Right lobe of liver (tissue), 4 donors: Measurements from ENCODE around the gene ZFP14.
A peak's percentile ranks its signal among the peaks of the same experiment; 100 is the strongest.
"Not testable (repeated sequence)": the region's sequence is repeated elsewhere in the genome, so short reads cannot be mapped to it uniquely, and the experiment has no call there.

Experiments used
- CTCF ChIP-seq, 4 donors: fragments of 200-600 bp in 3 of 4; fragments of 450-650 bp in 1 of 4; IDR thresholded peaks; one replicate each; pipeline versions ENCODE4 v1.5.1 to v1.8.0; 2016 to 2022; ENCODE audit warnings: antibody characterized with exemption in 4 of 4, mild to moderate bottlenecking in 2 of 4
- POLR2A ChIP-seq: fragments of 450-650 bp; IDR thresholded peaks from one replicate; pipeline ENCODE4 v1.6.1; 2017; ENCODE audit warnings: antibody characterized with exemption, mild to moderate bottlenecking
- donor health status: DM: no; HTN: no; CAD: no.
- donor health status: DM: no; HTN: no; CAD: no.
- donor health status: DM: no; HTN: yes; CAD: no.

GRCh38 chr19:36315164-36315563 lies 63.8 kb downstream of the ZFP14 start:
- TF ChIP-seq CTCF (IDR thresholded peaks at IDR 0.05), result peak in 1 of 4 donors; percentile 10
- TF ChIP-seq POLR2A, result not testable (repeated sequence)
